Measurements from ENCODE around the gene ENOX2. TPM values are rescaled to one million over a fixed set of nuclear protein-coding genes. Genes with fewer than 3 reads are reported as not detected.

The ENOX2 gene
- total RNA-seq, 1 experiment from 2014 or later = 12.9 TPM

DNA sequence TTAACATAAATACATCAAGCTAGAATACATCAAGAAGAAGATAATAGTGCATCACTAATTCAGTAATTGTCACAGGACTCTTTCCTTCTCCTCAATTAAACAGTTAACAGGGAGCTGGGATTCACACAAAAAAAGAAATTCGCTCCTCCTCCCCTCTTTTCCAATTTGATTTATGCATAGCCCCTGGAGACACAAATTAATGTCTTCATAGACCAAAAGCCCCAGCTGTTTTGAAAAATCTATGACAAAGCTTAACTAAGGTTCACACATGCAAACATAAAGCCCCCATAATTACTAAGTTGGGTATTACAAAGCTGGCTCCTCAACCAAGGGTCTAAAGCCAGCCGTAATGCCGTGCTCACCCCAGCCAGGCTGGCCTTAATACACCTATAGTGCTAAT lies 61.2 kb downstream of the ENOX2 start:
- RAD21 ChIA-PET (ENCODE audit: low non-redundant PET in 1 of 2, low total read pairs in 2 of 2, uncharacterized antibody in 2 of 2, unreplicated experiment in 2 of 2) = no interaction called here
- Histone ChIP-seq H3K9me2 (ENCODE audit: insufficient read depth) (no peaks in the 10 kb centered on the region), H3K9me3 (ENCODE audit: control insufficient read depth in 1 of 2, insufficient read depth in 1 of 2, low read depth in 1 of 2, low read length in 2 of 2) (no peaks in the 10 kb centered on the region), H3K36me3 (ENCODE audit: control insufficient read depth in 1 of 2, insufficient read depth in 2 of 2, low read length in 2 of 2) (no peaks in the 10 kb centered on the region), H3K4me1 (ENCODE audit: control insufficient read depth in 1 of 2, insufficient read depth in 2 of 2, low read length in 2 of 2) (no peaks in the 10 kb centered on the region), H4K20me1 (ENCODE audit: insufficient read depth) (no peaks in the 10 kb centered on the region), H3K9ac (ENCODE audit: low read length) (no peak overlapping the region), H3K27ac (ENCODE audit: low read depth, low read length) (no peak overlapping the region), H3K79me2 (ENCODE audit: insufficient read depth, low read length) (no peaks in the 10 kb centered on the region), H2AFZ (ENCODE audit: low read depth, low read length, poor library complexity, severe bottlenecking) (no peak overlapping the region), H3K27me3 (ENCODE audit: insufficient read depth, low read length) (no peaks in the 10 kb centered on the region), H3K4me3 (replicated peaks in 1 of 2; ENCODE audit: low read depth in 1 of 2, low read length in 2 of 2) (no peak overlapping the region), H3K4me2 (ENCODE audit: low read length) (no peak overlapping the region)
- DNase-seq (ENCODE audit: low read depth, low spot score) (no peak), ATAC-seq (no peak)
- CTCF ChIA-PET = no interaction called here
- POLR2A ChIA-PET = no interaction called here
- TF ChIP-seq RAD21 (IDR thresholded peaks at IDR 0.05; ENCODE audit: low read depth) (no peak), SRF (IDR thresholded peaks at IDR 0.05; ENCODE audit: low read depth) (no peak), CEBPB (IDR thresholded peaks at IDR 0.05; ENCODE audit: low read depth) (no peak), EZH2phosphoT487 (IDR thresholded peaks at IDR 0.05; ENCODE audit: borderline replicate concordance) (no peak), POLR2AphosphoS5 (IDR thresholded peaks at IDR 0.05; ENCODE audit: low read depth, low read length) (no peak), FOSL1 (IDR thresholded peaks at IDR 0.05; ENCODE audit: low read depth) (no peak), YY1 (IDR thresholded peaks at IDR 0.05; ENCODE audit: extremely low read depth, insufficient replicate concordance, low read depth, low read length) (no peak), TCF7L2 (IDR thresholded peaks at IDR 0.05; ENCODE audit: borderline replicate concordance, extremely low read depth, insufficient read depth, insufficient read length) (no peak)
- TF ChIP-seq, protein P1, sequence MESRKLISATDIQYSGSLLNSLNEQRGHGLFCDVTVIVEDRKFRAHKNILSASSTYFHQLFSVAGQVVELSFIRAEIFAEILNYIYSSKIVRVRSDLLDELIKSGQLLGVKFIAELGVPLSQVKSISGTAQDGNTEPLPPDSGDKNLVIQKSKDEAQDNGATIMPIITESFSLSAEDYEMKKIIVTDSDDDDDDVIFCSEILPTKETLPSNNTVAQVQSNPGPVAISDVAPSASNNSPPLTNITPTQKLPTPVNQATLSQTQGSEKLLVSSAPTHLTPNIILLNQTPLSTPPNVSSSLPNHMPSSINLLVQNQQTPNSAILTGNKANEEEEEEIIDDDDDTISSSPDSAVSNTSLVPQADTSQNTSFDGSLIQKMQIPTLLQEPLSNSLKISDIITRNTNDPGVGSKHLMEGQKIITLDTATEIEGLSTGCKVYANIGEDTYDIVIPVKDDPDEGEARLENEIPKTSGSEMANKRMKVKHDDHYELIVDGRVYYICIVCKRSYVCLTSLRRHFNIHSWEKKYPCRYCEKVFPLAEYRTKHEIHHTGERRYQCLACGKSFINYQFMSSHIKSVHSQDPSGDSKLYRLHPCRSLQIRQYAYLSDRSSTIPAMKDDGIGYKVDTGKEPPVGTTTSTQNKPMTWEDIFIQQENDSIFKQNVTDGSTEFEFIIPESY (IDR thresholded peaks at IDR 0.05; ENCODE audit: extremely low read depth, insufficient replicate concordance, low read length) = no peak
- TF ChIP-seq, protein P2, sequence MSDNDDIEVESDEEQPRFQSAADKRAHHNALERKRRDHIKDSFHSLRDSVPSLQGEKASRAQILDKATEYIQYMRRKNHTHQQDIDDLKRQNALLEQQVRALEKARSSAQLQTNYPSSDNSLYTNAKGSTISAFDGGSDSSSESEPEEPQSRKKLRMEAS (IDR thresholded peaks at IDR 0.05) = no peak
- TF ChIP-seq, protein P3, sequence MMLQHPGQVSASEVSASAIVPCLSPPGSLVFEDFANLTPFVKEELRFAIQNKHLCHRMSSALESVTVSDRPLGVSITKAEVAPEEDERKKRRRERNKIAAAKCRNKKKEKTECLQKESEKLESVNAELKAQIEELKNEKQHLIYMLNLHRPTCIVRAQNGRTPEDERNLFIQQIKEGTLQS (IDR thresholded peaks at IDR 0.05) = no peak
- TF ChIP-seq, protein P4, sequence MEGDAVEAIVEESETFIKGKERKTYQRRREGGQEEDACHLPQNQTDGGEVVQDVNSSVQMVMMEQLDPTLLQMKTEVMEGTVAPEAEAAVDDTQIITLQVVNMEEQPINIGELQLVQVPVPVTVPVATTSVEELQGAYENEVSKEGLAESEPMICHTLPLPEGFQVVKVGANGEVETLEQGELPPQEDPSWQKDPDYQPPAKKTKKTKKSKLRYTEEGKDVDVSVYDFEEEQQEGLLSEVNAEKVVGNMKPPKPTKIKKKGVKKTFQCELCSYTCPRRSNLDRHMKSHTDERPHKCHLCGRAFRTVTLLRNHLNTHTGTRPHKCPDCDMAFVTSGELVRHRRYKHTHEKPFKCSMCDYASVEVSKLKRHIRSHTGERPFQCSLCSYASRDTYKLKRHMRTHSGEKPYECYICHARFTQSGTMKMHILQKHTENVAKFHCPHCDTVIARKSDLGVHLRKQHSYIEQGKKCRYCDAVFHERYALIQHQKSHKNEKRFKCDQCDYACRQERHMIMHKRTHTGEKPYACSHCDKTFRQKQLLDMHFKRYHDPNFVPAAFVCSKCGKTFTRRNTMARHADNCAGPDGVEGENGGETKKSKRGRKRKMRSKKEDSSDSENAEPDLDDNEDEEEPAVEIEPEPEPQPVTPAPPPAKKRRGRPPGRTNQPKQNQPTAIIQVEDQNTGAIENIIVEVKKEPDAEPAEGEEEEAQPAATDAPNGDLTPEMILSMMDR (IDR thresholded peaks at IDR 0.05 in 2 of 3, conservative IDR thresholded peaks at IDR 0.05 in 1 of 3; ENCODE audit: borderline replicate concordance in 1 of 3, insufficient read depth in 1 of 3, low read depth in 2 of 3, low read length in 2 of 3) = no peak
- intact Hi-C loops (cut with micrococcal nuclease) = no loop called here
- BruUV-seq (replicated peaks) = no TSS peak

Measured in HCT116 (cell line).